ENCODE measurements around the gene FASTKD2.

GRCh38 chr2:206832873-206833272, 67.5 kb downstream of the FASTKD2 start:
- TF ChIP-seq CTCF (IDR thresholded peaks at IDR 0.05; ENCODE audit: low read depth, low read length) (no peak), EZH2phosphoT487 (IDR thresholded peaks at IDR 0.05; ENCODE audit: low read depth) (no peak)
